MM.1S (cell line): ENCODE measurements around the gene GRIK1.

Source experiments
- EZH2 ChIP-seq: fragments of 300-600 bp; sonication (generic); optimal IDR thresholded peaks from 2 replicates; pipeline ENCODE3; 2017; ENCODE audit warnings: low read depth, mild to moderate bottlenecking, antibody characterized with exemption, low read length, mixed read lengths
- EZH2phosphoT487 ChIP-seq: fragments of 300-600 bp; sonication (generic); IDR thresholded peaks from 2 replicates; pipeline ENCODE4 v1.6.1; 2018; ENCODE audit warnings: antibody characterized with exemption, low read length
- TF ChIP-seq, protein P1 (sequence below): fragments of 300-600 bp; sonication (generic); IDR thresholded peaks from 2 replicates; pipeline ENCODE4 v1.5.1; 2016; ENCODE audit warnings: antibody characterized with exemption, low read length, mixed read lengths

DNA sequence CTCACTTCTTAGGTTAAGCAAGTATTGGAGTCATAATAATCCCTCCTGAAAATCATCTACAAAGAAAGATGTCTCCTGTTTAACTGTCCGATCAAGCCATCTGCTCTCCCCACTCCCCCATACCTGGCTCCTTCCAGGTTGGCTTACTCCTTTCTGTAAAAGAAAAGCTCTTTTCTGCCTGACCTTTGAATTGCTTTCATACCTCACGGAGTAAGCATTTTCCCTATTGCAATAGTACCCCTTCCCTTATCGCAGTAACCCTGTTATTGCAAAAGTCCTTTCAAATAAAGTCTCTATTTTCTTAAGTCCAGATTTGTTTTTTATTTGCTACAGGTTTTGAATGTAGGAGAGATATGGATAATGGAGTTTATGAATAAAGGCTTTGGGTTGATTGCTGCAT lies 150.4 kb downstream of the GRIK1 start:
- TF ChIP-seq, protein P1, sequence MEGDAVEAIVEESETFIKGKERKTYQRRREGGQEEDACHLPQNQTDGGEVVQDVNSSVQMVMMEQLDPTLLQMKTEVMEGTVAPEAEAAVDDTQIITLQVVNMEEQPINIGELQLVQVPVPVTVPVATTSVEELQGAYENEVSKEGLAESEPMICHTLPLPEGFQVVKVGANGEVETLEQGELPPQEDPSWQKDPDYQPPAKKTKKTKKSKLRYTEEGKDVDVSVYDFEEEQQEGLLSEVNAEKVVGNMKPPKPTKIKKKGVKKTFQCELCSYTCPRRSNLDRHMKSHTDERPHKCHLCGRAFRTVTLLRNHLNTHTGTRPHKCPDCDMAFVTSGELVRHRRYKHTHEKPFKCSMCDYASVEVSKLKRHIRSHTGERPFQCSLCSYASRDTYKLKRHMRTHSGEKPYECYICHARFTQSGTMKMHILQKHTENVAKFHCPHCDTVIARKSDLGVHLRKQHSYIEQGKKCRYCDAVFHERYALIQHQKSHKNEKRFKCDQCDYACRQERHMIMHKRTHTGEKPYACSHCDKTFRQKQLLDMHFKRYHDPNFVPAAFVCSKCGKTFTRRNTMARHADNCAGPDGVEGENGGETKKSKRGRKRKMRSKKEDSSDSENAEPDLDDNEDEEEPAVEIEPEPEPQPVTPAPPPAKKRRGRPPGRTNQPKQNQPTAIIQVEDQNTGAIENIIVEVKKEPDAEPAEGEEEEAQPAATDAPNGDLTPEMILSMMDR = no peak
- TF ChIP-seq EZH2 (no peak), EZH2phosphoT487 (no peak)
